Upper lobe of right lung (tissue), 1 donor: ENCODE measurements around the gene DGUOK. TPM values are rescaled to one million over a fixed set of nuclear protein-coding genes. Genes with fewer than 3 reads are reported as not detected.

Experiments
- ATAC-seq: fragments of 200-7000 bp; cut with Tn5 transposase; one replicate; pipeline ENCODE4 v1.9.1; 2020; ENCODE audit warnings: mild to moderate bottlenecking, moderate library complexity
- DNase-seq: peaks from one replicate; pipeline ENCODE4 v3.0.0-alpha.2; 2020
- H3K27ac ChIP-seq: fragments of 200-600 bp; one replicate; pipeline ENCODE4 v1.8.0; 2022
- H3K27me3 ChIP-seq: fragments of 200-600 bp; one replicate; pipeline ENCODE4 v1.8.0; 2022; ENCODE audit warnings: mild to moderate bottlenecking
- H3K36me3 ChIP-seq: fragments of 200-600 bp; one replicate; pipeline ENCODE4 v1.8.0; 2022
- H3K4me1 ChIP-seq: fragments of 200-600 bp; one replicate; pipeline ENCODE4 v1.8.0; 2022
- H3K4me3 ChIP-seq: fragments of 200-600 bp; one replicate; pipeline ENCODE4 v1.8.0; 2022; ENCODE audit warnings: mild to moderate bottlenecking
- H3K9me3 ChIP-seq: fragments of 200-600 bp; one replicate; pipeline ENCODE4 v1.8.0; 2022
- intact Hi-C: fragments of 100-400 bp; cut with DNase I; formaldehyde crosslinking; loops from one replicate; pipeline ENCODE4 v1.11.0; 2022
- total RNA-seq: library from RNA; stranded (reverse); fragmentation: NEBNext Ultra II Directional; extraction: Animal tissue kit (Norgen Biotek cat#: 25700); gene quantifications from one replicate; pipeline ENCODE4 v1.2.1, GENCODE V29; 2021
- TF ChIP-seq, protein P1 (sequence below): fragments of 200-600 bp; IDR thresholded peaks from one replicate; pipeline ENCODE4 v1.8.0; 2022; ENCODE audit warnings: antibody characterized with exemption
- donor health status: DM: no; HTN: yes; CAD: no; lungs with severe emphysema.

DGUOK gene
- total RNA-seq, 1 donor from 2014 or later: 34.4 TPM

GRCh38 chr2:73963385-73964120, 36.9 kb downstream of the DGUOK start:
- H3K27ac ChIP-seq: no peak overlapping the region

DNA sequence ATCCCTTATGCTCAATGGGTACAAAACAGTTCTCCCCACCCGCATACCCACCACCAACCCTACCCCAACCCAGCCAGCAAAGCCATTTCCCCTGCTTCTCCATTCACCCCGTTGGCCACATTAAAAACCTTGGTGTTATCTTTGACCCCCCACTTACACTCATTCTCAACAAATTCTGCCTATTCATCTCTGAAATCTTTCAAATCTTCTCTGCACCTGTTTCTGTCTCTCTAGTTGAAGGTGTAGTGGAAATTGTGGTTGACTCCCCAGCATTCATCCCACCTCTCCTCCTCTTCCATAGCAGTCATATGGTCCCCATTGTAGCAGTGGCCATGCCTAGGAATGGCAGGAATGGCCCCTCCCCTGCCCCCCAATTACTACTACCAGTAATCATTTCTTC, 37.5 kb downstream of the DGUOK start:
- Histone ChIP-seq H3K27me3 (no peaks in the 10 kb centered on the region), H3K9me3 (no peaks in the 10 kb centered on the region), H3K36me3 (peaks cover 8% of the 10 kb centered on the region), H3K4me1 (no peaks in the 10 kb centered on the region), H3K4me3 (no peak overlapping the region), H3K27ac (no peak overlapping the region)
- intact Hi-C loops: no loop called here
- DNase-seq (no peak), ATAC-seq (no peak)
- TF ChIP-seq, protein P1, sequence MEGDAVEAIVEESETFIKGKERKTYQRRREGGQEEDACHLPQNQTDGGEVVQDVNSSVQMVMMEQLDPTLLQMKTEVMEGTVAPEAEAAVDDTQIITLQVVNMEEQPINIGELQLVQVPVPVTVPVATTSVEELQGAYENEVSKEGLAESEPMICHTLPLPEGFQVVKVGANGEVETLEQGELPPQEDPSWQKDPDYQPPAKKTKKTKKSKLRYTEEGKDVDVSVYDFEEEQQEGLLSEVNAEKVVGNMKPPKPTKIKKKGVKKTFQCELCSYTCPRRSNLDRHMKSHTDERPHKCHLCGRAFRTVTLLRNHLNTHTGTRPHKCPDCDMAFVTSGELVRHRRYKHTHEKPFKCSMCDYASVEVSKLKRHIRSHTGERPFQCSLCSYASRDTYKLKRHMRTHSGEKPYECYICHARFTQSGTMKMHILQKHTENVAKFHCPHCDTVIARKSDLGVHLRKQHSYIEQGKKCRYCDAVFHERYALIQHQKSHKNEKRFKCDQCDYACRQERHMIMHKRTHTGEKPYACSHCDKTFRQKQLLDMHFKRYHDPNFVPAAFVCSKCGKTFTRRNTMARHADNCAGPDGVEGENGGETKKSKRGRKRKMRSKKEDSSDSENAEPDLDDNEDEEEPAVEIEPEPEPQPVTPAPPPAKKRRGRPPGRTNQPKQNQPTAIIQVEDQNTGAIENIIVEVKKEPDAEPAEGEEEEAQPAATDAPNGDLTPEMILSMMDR: no peak

More at GRCh38 chr2:73963385-73964120, 36.9 kb downstream of the DGUOK start:
- DNase-seq (no peak), ATAC-seq (no peak)
- TF ChIP-seq, protein P1: no peak
- no peaks in the 10 kb centered on the region for H3K4me1 ChIP-seq
- intact Hi-C loops: no loop called here
- H3K4me3 ChIP-seq: no peak overlapping the region
- H3K36me3 ChIP-seq: peaks cover 14% of the 10 kb centered on the region
- H3K9me3 ChIP-seq: no peaks in the 10 kb centered on the region
- no peaks in the 10 kb centered on the region for H3K27me3 ChIP-seq

DNA sequence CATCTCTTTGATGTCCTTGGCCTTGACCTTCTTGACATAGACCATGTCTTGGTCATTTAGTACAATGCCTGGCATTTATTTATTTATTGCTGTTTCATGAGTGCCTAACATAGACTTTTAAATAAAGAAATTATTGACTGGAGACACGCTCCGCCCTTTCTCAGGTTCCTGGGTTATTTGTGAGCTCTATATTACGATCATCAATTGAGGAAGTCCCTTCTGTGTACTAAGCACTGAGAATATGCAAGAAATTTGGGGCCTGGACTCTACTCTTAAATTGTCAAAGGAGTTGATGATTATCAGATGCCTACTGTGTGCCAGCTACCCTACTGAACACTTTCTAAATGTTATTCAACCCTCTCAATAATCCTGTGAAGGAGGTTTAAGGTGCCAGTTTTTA, 38.4 kb downstream of the DGUOK start:
- no peaks in the 10 kb centered on the region for H3K27me3 ChIP-seq
- no peak overlapping the region for H3K4me3 ChIP-seq
- TF ChIP-seq, protein P1: no peak
- DNase-seq (no peak), ATAC-seq (no peak)
- no peak overlapping the region for H3K27ac ChIP-seq
- intact Hi-C loops: no loop called here
- no peaks in the 10 kb centered on the region for H3K9me3 ChIP-seq
- H3K4me1 ChIP-seq: peaks cover 6% of the 10 kb centered on the region
- no peaks in the 10 kb centered on the region for H3K36me3 ChIP-seq

- TF ChIP-seq, protein P1: no peak
- DNase-seq: no peak
- H3K27me3 ChIP-seq: no peaks in the 10 kb centered on the region
- no peak overlapping the region for H3K27ac ChIP-seq
- peaks cover 23% of the 10 kb centered on the region for H3K4me1 ChIP-seq
- intact Hi-C loops: no loop called here
- H3K9me3 ChIP-seq: no peaks in the 10 kb centered on the region
- no peaks in the 10 kb centered on the region for H3K36me3 ChIP-seq
- no peak for ATAC-seq
- H3K4me3 ChIP-seq: no peak overlapping the region
Measured at GRCh38 chr2:73968357-73968937, 41.8 kb downstream of the DGUOK start.

- H3K27ac ChIP-seq: no peak overlapping the region
Measured at GRCh38 chr2:73969356-73969755, 42.7 kb downstream of the DGUOK start.

More at GRCh38 chr2:73969356-73969755, 42.7 kb downstream of the DGUOK start:
- no peaks in the 10 kb centered on the region for H3K9me3 ChIP-seq
- peaks cover 23% of the 10 kb centered on the region for H3K4me1 ChIP-seq
- H3K4me3 ChIP-seq: no peak overlapping the region
- intact Hi-C loops: no loop called here
- no peaks in the 10 kb centered on the region for H3K27me3 ChIP-seq
- no peak for DNase-seq
- TF ChIP-seq, protein P1: no peak
- no peak for ATAC-seq
- no peaks in the 10 kb centered on the region for H3K36me3 ChIP-seq
